Mesothelial cell of epicardium (in vitro differentiated cells): ENCODE data around the gene MTUS2. TPM values are rescaled to one million over a fixed set of nuclear protein-coding genes. Genes with fewer than 3 reads are reported as not detected.

Experiments used
- DNase-seq, 2 experiments: peaks; one replicate each; pipeline ENCODE4 v3.0.0; 2021; ENCODE audit warnings: low spot score in 2 of 2; ENCODE audit not compliant: unreplicated experiment in 2 of 2
- H3K27ac Mint-ChIP-seq: 2 replicates; pipeline ENCODE4 v1.8.0; 2021; ENCODE audit warnings: mixed read lengths
- H3K27me3 Mint-ChIP-seq: 2 replicates; pipeline ENCODE4 v1.8.0; 2021; ENCODE audit warnings: low read depth, mixed read lengths
- H3K36me3 Mint-ChIP-seq: 2 replicates; pipeline ENCODE4 v1.8.0; 2021; ENCODE audit warnings: mixed read lengths
- H3K4me1 Mint-ChIP-seq: 2 replicates; pipeline ENCODE4 v1.8.0; 2021; ENCODE audit warnings: mixed read lengths
- H3K4me3 Mint-ChIP-seq: 2 replicates; pipeline ENCODE4 v1.8.0; 2021; ENCODE audit warnings: mild to moderate bottlenecking, moderate library complexity, mixed read lengths
- H3K9me3 Mint-ChIP-seq: 2 replicates; pipeline ENCODE4 v1.8.0; 2021; ENCODE audit warnings: mixed read lengths
- CTCF ChIP-seq: fragments of 200-600 bp; sonication (generic); IDR thresholded peaks from one replicate; pipeline ENCODE4 v1.5.0; 2021; ENCODE audit warnings: antibody characterized with exemption; ENCODE audit not compliant: unreplicated experiment
- total RNA-seq: library from RNA; stranded (reverse); gene quantifications from 3 replicates; pipeline ENCODE4 v1.2.1, GENCODE V29; 2021

The MTUS2 gene
- total RNA-seq, 1 donor from 2014 or later, result 1.4 TPM

- TF ChIP-seq CTCF, result no peak
- H3K27me3 Mint-ChIP-seq, result peaks cover 10% of the 10 kb centered on the region
- H3K9me3 Mint-ChIP-seq, result no peaks in the 10 kb centered on the region
- no peak for DNase-seq
- no peaks in the 10 kb centered on the region for H3K4me1 Mint-ChIP-seq
- H3K36me3 Mint-ChIP-seq, result no peaks in the 10 kb centered on the region
- no peak overlapping the region for H3K4me3 Mint-ChIP-seq
- no peak overlapping the region for H3K27ac Mint-ChIP-seq
Measured at GRCh38 chr13:29489650-29490560, 669.8 kb downstream of the MTUS2 start.

GRCh38 chr13:29490561-29490885 is 670.4 kb downstream of the MTUS2 start:
- H3K27me3 Mint-ChIP-seq, result peaks cover 10% of the 10 kb centered on the region
- no peak overlapping the region for H3K27ac Mint-ChIP-seq

GRCh38 chr13:29491248-29491647 is 671.1 kb downstream of the MTUS2 start:
- TF ChIP-seq CTCF, result no peak
- DNase-seq, result no peak
- Mint-ChIP-seq H3K27ac (no peak overlapping the region), H3K27me3 (peaks cover 12% of the 10 kb centered on the region), H3K9me3 (no peaks in the 10 kb centered on the region), H3K4me1 (peaks cover 2% of the 10 kb centered on the region), H3K4me3 (no peak overlapping the region), H3K36me3 (no peaks in the 10 kb centered on the region)

More at GRCh38 chr13:29490561-29490885, 670.4 kb downstream of the MTUS2 start:
- DNase-seq, result no peak
- H3K36me3 Mint-ChIP-seq, result no peaks in the 10 kb centered on the region
- H3K4me1 Mint-ChIP-seq, result no peaks in the 10 kb centered on the region
- no peaks in the 10 kb centered on the region for H3K9me3 Mint-ChIP-seq
- H3K4me3 Mint-ChIP-seq, result no peak overlapping the region
- TF ChIP-seq CTCF, result no peak

GRCh38 chr13:29493796-29494195 is 673.7 kb downstream of the MTUS2 start:
- H3K4me1 Mint-ChIP-seq, result peaks cover 14% of the 10 kb centered on the region
- no peaks in the 10 kb centered on the region for H3K9me3 Mint-ChIP-seq
- no peak for DNase-seq
- TF ChIP-seq CTCF, result no peak
- no peaks in the 10 kb centered on the region for H3K36me3 Mint-ChIP-seq
- H3K27me3 Mint-ChIP-seq, result peaks cover 16% of the 10 kb centered on the region
- no peak overlapping the region for H3K27ac Mint-ChIP-seq
- H3K4me3 Mint-ChIP-seq, result no peak overlapping the region

- no peak overlapping the region for H3K4me3 Mint-ChIP-seq
- peaks cover 16% of the 10 kb centered on the region for H3K27me3 Mint-ChIP-seq
- no peaks in the 10 kb centered on the region for H3K36me3 Mint-ChIP-seq
- DNase-seq, result no peak
- no peak for TF ChIP-seq CTCF
- no peak overlapping the region for H3K27ac Mint-ChIP-seq
- no peaks in the 10 kb centered on the region for H3K9me3 Mint-ChIP-seq
- peaks cover 14% of the 10 kb centered on the region for H3K4me1 Mint-ChIP-seq
Measured at GRCh38 chr13:29494520-29494919, 674.4 kb downstream of the MTUS2 start.
